CD4-positive, alpha-beta T cell treated with Interleukin-10 for 1 hour (primary cell): ENCODE results near the gene GSTM3.
"Not testable (repeated sequence)": the region's sequence is repeated elsewhere in the genome, so short reads cannot be mapped to it uniquely, and the experiment has no call there.

Experiments
- DNase-seq: peaks from one replicate; pipeline ENCODE4 v3.0.0-alpha.2; 2020

The GSTM3 gene

DNA sequence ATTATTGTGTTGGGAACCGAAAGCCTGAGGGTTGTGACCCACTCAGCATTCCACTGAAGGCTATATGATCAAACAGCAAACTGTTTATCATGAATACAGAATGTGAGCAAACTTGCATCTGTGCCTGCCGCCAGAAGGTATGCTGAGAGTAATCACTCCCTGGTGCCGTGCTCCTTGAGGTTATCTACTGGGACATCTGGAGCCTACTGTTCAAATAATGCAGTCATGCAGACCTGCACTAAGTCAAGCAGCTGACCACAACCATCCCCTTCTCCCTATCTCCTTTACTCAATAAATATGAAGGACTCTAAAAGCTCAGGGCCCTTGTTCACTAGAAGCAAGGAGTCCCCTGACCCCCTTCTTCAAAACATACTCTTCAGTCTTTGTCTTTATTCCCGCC, 15.3 kb downstream of the GSTM3 start:
- no peak for DNase-seq

DNA sequence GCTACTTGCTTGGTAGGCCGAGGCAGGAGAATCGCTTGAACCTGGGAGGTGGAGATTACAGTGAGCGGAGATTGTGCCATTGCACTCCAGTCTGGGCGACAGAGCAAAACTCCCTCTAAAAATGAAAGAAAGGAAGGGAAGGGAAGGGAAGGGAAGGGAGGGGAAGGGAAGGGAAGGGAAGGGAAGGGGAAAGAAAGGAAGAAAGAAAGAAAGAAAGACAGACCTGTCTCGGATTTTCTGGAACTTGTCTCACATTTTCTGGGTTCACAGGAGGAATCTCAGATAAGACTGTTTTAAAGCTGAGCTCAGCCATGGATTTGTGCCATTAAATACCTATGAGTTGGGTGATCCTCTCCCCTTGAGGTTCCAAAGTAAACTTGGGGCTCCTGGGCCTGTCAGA, 15.9 kb downstream of the GSTM3 start:
- DNase-seq, result no peak

DNA sequence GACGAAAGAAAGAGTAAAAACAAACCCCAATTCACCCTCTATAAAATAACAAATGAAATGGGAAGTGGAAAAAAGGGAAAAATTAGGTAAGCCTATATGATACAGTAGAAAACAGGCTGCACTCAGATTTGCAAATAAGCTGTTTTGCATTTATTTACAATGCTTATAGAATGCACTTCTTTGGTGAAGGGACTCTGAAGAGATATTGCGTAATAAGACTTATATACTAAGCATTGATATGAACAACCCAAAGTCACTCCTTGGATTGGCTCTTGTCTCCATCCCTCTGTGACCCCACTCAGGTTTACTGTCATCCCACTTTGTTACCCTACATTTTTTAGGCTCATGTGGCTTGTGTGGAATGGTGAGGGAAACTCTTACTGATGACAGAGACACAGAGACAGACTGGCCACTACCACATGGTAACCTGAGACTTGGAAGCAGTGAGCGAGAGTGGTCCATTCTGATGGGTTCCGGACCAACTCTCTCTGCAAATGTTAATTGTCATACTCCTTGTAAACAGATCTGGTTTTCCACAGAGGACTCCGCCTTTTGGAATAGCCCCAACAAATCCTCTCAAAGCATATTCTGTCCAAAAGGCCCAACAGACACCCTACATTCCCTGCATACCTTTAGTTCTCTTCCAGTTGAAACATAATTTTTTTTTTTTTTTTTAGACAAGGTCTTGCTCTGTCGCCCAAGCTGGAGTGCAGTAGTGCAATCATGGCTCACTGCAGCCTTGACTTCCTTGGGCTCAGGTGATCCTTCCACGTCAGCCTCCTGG, 17.7 kb downstream of the GSTM3 start:
- no peak for DNase-seq

DNA sequence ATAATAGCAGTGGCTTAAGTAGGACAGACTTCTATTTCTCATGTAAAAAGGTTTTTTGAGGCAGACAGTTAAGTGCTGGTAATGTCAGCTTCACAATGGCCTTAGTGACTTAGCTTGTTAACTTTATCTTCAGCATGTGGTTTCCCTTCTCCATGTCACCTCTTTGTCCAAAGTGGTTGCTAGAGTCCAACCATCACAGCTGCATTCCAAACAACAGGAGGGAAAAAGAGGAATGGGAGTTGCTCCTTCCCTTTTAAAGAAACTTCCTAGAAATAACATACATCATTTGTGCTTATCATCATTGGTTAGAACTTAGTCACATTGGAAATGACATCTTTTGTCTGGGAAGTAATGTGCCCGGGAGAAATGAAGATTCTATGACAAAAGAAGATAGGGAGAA, 18.9 kb downstream of the GSTM3 start:
- DNase-seq, result no peak

DNA sequence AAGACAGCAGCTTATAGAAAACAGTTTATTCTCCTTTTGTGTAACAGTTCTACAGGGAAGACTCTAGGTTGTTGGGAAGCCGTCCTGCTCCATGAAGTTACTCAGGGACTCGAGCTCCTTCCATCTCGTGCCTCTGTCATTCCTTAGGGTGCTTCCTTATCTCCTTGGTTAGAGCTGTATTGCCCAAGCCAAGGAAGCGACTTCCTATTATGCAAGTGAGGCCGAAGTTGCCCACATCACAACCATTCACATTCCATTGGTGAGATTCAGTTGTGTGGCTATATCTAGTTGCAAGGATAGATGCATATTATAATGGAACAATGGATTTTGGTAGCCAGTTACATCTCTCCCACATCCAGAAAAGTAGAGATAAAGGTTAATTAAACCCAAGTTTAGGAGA, 19.8 kb downstream of the GSTM3 start:
- no peak for DNase-seq

DNA sequence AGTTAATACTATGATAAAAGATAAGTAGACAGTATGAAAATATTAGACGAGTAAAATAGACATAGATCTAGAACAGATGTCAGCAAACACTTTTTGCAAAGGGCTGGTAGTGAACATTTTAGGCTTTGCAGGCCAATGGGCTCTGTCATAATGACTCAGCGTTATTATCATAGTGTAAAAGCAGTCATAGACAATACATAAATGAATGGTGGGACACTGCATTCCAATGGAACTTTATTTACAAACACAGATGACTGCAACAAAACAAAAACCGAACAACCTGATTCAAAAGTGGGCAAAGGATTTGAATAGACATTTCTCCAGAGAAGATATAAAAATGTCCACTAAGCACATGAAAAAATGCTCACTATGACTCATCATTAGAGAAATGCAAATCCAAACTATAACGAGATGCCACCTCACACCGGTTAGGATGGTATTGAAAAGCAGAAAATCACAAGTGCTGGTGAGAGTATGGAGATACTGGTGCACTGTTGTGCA, 21.5 kb downstream of the GSTM3 start:
- DNase-seq, result no peak

DNA sequence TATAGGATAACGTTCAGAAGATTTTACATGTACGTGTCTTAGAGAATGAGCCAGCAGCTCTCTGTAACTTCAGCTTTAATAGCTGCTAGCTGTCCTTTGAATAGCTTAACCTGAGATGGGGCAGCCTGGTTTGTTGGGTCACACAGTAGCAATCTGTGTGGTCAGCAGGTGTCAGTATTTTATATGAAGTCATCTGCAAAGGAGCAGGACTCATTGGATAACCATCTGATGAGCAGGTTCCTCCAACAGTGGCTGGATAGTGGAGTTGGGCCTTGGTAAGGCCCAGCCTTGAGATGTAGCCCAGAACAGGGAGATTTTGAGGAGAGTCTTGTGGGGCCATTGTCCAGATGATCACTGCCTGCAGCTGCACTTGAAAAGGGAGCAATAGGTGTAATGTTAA, 22.3 kb downstream of the GSTM3 start:
- DNase-seq, result no peak

DNA sequence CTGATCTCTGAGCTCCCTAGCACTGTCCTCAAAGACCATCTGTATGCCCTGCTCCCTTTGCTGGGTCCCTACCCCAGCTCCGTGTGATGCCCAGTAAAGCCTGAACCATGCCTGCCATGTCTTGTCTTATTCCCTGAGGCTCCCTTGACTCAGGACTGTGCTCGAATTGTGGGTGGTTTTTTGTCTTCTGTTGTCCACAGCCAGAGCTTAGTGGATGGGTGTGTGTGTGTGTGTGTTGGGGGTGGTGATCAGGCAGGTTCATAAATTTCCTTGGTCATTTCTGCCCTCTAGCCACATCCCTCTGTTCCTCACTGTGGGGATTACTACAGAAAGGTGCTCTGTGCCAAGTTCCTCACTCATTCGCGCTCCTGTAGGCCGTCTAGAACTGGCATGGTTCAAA, 23.1 kb downstream of the GSTM3 start:
- DNase-seq, result no peak

DNA sequence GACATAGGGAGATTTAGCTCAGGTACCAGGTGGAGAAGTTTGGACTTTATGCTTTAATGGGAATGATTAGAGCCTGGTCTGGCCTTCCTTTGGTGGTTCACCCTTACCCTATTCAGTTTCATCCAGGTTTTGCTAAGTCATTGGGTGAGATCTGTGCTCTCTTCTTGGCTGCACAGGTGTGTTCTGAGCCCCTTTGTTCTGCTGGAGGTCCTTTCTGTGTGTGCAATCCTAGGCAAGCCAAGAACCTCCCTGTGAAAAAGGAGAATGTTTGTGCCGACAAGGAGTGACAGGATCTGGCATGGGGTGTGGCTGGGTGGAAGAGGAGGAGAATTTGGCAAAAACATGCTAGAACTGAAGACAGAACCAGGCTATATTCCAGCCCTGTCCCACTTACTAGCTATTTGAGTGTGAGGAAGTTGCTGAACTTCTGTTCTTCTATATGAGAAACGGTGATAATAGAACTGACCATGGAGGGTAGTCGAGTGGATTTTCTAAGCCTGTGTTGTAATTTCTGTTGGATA, 24.2 kb downstream of the GSTM3 start:
- no peak for DNase-seq

DNA sequence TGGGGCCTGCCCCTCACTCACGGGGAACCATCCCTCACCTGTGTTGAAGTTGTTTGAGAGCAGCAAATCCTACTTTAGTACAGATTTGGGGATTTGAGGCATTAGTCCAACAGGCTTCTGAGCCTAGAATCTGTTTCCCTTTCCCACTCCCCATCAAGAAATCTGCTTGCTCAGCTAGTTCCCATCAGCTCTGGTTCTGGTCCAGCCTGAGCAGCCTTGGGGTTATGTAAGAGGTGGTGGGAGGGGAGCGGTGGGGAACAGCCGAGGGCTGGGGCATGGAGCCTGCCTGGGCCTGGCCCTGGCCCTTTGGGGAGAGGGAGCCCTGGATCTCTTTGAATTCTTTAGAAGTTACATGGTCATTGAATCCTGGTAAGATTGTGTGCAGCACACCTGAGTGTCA, 24.7 kb downstream of the GSTM3 start:
- DNase-seq, result no peak

DNA sequence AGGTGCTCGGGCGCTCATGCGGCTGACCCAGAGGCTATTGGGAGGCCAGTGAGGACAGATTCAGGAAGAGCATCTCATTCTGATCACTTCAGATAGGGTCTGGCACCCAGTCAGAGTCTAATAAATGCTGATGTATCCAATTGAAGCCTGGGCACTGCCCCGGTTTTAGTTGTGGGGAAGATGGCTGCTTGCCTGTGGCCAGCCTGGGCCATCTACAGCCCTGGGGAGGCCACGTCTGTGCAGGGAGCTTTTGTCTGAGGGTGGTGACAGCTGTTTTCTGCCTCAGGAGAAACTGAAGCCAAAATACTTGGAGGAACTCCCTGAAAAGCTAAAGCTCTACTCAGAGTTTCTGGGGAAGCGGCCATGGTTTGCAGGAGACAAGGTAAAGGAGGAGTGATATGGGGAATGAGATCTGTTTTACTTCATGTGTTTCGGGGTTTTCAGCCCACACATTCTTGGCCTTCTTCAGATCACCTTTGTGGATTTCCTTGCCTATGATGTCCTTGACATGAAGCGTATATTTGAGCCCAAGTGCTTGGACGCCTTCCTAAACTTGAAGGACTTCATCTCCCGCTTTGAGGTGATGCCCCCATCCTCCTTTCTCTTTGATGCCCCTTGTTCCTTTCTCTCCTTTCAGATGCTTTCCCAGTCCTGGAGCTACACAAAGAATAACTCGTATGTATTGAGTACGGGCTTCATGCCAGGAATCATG, 26.0 kb downstream of the GSTM3 start:
- DNase-seq, result no peak

DNA sequence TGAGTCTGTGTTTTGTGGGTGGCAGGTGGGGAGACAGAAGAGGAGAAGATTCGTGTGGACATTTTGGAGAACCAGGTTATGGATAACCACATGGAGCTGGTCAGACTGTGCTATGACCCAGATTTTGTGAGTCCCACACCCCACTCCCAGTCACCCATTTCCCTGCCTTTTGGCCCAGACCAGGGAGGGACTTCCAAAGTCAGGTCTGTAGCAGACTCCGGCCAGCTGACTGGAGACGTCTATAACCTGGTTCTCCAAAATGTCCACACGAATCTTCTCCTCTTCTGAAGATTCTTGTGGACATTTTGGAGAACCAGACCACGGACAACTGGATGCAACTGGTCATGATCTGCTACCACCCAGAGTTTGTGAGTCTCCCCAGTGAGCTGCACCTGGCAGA, 27.2 kb downstream of the GSTM3 start:
- no peak for DNase-seq

DNA sequence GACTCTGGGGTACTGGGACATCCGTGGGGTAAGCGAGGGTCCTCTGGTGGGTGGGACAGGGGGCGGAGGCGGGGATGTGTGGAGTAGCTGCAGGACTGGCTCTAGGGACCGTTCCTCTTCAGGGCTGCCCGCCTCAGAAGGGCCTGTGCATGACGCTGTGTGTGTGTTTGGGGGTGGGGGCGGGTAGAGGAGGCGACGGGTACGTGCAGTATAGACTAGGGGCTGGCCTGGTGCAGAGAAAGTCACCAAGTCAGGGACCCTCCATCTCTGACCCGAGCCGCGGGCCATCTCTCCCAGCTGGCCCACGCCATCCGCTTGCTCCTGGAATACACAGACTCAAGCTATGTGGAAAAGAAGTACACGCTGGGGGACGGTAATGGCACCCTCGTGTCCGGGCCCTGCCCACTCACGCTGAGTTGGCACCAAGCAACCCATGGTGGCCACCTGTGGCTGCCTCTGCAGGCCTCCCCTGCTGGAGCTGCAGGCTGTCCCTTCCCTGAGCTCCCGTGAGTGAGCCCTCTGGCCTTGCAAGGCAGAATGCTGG, 28.4 kb downstream of the GSTM3 start:
- DNase-seq, result no peak

DNA sequence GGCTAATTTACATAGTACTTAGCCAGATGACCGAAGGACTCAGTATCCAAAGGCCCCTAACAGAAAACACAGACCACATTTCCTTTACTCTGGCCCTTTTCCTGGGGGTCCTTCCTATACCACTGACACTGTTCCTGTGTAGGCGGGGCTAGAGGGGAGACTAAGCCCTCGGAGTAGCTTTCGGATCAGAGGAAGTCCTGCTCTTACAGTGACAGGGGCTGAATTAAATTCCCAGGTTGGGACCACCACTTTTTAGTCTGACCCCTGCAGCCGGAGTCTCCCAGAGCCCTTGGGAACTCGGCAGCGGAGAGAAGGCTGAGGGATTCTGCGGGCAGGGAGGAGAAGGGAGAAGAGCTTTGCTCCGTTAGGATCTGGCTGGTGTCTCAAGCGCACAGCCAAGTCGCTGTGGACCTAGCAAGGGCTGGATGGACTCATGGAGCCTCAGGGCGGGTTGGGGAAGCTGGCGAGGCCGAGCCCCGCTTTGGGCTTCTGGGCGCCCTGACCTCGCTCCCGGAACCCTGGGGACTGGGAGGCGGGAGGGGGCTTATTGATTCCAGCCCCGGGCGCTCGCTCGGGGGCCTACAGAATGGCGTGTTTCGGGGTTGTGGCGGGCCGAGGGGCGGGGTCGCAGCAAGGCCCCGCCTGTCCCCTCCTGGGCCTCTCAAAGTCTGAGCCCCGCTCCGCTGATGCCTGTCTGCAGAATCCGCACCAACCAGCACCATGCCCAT, 29.1 kb downstream of the GSTM3 start, which contains the start of gene GSTM5:
Gene GSTM5 (plus strand): TSS at position 659 of the 728 bp plus-strand sequence. CDS start 62 bp downstream, at position 721.
- DNase-seq, result not testable (repeated sequence)

DNA sequence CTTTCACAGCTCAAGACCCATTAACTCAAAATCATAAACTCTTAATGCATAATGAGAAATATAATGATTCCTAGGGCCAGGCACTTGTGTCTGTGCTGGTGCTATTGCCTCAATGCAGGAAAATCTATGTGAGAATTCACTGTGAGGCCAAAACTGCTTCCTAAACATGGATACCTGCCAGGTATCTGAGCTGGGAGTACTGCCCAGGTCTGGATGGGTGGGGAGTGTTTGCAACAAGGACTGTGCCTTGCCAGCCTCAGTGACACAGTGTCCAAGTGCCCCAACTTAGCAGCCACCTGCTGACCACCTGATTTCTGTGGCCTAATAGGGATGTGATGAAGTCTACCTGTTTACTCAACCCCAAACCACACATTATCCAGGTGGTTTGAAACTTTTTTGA, 31.0 kb downstream of the GSTM3 start:
- not testable (repeated sequence) for DNase-seq

DNA sequence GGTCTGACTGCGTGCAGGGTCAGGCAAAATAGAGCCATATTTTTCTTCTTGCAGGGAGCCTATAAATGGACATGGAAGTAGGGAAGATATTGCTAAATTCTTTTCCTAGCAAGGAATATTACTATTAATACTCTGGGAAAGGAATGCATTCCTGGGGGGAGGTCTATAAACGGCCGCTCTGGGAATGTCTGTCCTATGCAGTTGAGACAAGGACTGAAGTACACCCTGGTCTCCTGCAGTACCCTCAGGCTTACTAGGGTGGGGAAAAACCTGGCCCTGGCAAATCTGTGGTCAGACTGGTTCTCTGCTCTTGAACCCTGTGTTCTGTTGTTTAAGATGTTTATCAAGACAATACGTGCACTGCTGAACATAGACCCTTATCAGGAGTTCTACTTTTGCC, 31.9 kb downstream of the GSTM3 start:
- DNase-seq, result not testable (repeated sequence)

DNA sequence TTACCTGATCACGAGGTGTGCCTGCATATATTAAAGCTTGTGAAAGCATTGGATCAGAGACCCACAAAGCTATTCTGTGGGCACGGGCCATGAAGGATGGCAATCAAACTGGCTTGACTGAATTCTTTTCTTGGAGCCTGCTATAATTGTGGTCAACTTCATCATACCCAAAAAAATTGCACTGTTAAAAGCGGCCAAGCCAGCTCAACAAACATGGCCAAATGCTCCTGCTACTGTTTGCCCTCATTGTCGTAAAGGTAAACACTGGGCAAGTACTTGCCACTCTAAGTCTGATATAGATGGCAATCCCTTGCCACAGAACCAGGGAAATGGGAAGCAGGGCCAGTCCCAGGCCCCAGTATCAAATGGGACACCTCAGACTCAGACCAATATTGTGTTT, 35.4 kb downstream of the GSTM3 start:
- DNase-seq, result no peak

DNA sequence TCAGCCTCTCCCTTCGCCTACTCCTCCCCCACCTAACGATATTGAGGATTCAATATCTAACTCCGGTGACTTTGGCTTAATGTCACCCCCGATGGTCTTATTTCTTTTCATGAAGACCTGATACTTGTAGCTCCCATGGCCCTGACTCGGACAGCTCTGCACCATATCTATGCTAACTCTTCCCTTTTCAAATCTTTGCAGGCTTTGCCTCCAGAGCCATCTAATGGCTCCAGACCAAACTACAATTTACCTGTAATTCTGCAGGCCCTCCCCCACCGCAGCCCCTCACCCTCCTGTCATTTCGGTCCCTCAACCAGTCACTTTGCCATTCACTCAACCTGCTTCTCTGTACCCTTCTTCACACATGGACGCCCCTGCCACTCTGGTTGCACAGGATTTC, 36.7 kb downstream of the GSTM3 start:
- no peak for DNase-seq

DNA sequence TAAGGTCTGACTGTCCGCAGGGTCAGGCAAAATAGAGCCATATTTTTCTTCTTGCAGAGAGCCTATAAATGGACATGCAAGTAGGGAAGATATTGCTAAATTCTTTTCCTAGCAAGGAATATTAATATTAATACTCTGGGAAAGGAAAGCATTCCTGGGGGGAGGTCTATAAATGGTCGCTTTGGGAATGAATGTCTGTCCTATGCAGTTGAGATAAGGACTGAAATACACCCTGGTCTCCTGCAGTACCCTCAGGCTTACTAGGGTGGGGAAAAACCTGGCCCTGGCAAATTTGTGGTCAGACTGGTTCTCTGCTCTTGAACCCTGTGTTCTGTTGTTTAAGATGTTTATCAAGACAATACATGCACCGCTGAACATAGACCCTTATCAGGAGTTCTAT, 37.9 kb downstream of the GSTM3 start:
- DNase-seq, result not testable (repeated sequence)

DNA sequence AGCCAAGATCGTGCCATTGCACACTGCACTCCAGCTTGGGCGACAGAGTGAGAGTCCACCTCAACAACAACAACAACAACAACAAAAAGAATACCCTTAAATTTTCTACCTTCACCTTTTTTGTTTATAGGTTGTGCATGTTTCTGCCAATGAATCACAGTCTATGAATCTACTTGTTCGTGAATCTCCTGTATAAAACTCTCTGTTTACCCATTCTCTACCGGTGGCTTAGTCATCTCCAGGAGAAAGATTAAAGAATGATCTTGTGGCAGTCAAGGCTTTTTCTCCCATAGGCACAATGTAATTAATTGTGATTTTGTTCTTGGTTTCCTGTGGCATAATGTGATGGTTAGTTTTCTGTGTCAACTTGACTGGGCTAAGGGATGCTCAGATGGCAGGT, 43.0 kb downstream of the GSTM3 start:
- not testable (repeated sequence) for DNase-seq

DNA sequence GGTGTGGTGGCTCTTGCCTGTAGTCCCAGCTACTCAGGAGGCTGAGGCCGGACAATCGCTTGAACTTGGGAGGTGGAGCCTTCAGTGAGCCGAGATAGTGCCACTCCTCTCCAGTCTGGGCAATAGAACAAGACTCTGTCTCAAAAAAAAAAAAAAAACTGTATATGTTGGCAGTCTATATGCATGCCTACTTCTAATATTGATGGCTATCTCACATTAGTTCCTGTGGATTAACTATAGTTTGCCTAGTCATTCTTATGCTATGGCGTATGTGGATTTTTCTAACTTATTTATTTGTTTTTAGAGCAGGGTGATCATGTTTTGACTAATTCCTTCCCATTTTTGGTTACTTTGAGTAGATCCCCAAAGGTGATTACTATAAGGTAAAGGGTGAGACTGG, 43.8 kb downstream of the GSTM3 start:
- no peak for DNase-seq

DNA sequence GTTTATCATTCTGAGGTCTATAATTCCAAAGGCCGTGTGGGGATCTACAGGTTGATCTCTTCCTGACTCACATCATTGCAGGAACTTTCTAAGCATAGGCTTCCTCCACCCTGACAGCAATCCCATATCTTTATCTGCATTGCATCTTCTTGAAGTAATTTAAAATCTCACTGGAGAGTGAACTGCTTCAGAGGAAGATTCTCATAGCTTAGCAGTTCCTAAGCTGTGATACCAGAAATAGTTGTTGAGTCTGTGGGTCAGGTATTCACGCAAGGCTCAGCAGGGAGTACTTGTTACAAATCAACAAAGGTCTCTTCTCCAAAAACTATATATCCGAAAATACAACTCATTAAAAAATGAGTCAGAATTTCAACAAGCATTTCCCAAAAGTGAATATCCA, 45.7 kb downstream of the GSTM3 start:
- DNase-seq, result not testable (repeated sequence)

DNA sequence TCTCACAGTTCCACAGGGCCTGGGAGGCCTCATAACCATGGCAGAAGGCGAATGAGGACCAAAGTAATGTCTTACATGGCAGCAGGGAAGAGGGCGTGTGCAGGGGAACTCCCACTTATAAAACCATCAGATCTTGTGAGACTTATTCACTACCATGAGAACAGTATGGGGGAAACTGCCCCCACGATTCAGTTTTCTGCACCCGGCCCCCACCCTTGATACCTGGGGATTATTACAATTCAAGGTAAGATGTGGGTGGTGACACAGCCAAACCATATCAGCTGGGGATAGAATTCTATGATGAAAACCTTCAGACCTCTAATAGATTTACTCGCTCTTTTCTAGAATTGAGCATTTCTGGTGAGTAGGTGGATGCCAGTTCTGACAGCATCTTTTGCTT, 46.4 kb downstream of the GSTM3 start:
- not testable (repeated sequence) for DNase-seq
